ENCODE data around the gene COBL.

Gene COBL

GRCh38 chr7:51075681-51076580 is 240.7 kb downstream of the COBL start:
- no peak overlapping the region for H3K18ac ChIP-seq (ENCODE audit: low read length)
- peaks cover 0 to 4% of the 10 kb centered on the region in 2 donors for H3K9me3 ChIP-seq (replicated peaks in 1 of 2; ENCODE audit: control insufficient read depth in 2 of 2, insufficient read depth in 1 of 2, low read depth in 1 of 2, low read length in 2 of 2)
- no peak overlapping the region for H2BK12ac ChIP-seq (ENCODE audit: low read length)
- peaks cover 2% of the 10 kb centered on the region for H3K79me1 ChIP-seq (ENCODE audit: low read depth, low read length)
- no peak overlapping the region for H2BK5ac ChIP-seq (ENCODE audit: low read length)
- no peak overlapping the region for H2AFZ ChIP-seq (ENCODE audit: low read length)
- H3K4me1 ChIP-seq (ENCODE audit: control insufficient read depth in 2 of 2, insufficient read depth in 1 of 2, low read depth in 1 of 2, low read length in 2 of 2) = peaks cover 0 to 6% of the 10 kb centered on the region in 2 donors
- H3K4me2 ChIP-seq (ENCODE audit: insufficient read depth, low read length, poor library complexity, severe bottlenecking) = no peak overlapping the region
- DNase-seq (ENCODE audit: low spot score) = no peak
- no peak overlapping the region for H3K27ac ChIP-seq (replicated peaks; ENCODE audit: low read length)
- no peak overlapping the region for H2BK120ac ChIP-seq (ENCODE audit: low read depth, low read length)
- no peak overlapping the region for H3K14ac ChIP-seq (ENCODE audit: low read length)
- no peak overlapping the region for H3K9ac ChIP-seq (ENCODE audit: low read depth, low read length, poor library complexity)
- no peak overlapping the region for H2AK5ac ChIP-seq (ENCODE audit: low read depth, low read length)
- H2BK15ac ChIP-seq (ENCODE audit: low read length) = no peak overlapping the region
- H3K27me3 ChIP-seq (ENCODE audit: control insufficient read depth in 3 of 3, insufficient read depth in 3 of 3, low read depth in 1 of 3, low read length in 3 of 3) = no peaks in the 10 kb centered on the region
- no peak overlapping the region for H4K91ac ChIP-seq (ENCODE audit: low read depth, low read length, poor library complexity)
- H4K8ac ChIP-seq (ENCODE audit: low read depth, low read length) = no peak overlapping the region
- no peak overlapping the region for H3K23ac ChIP-seq (ENCODE audit: low read depth, low read length, poor library complexity)
- no CpG with 5 or more reads among the region's 11 CpGs for WGBS, 2 donors (ENCODE audit: extremely low coverage in 2 of 2, insufficient read length in 2 of 2, insufficient replicate concordance in 1 of 2)
- no peaks in the 10 kb centered on the region for H3K36me3 ChIP-seq (replicated peaks in 1 of 2; ENCODE audit: control insufficient read depth in 2 of 2, insufficient read depth in 2 of 2, low read length in 2 of 2)
- H3K4me3 ChIP-seq (ENCODE audit: low read length in 2 of 2) = no peak overlapping the region
- no peak overlapping the region for H3K4ac ChIP-seq (ENCODE audit: low read length)

DNA sequence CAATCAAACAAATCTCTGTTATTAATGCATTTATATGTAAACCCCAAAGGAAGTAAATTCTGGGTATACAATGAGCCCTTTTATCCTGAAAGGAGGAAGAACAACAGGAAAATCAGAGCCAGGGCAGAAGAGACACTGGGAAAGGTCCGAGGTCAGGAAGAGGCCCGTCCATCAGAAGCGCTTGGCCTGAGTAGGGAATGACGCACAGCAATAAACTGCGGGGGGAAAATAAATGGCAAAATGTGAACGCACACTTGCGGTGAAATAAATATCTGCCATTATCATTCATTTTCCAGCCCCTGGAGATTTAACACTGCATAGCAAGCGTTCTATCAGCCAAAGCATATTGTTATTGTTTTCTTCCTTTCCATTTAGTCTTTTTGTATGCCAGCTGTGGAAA is 243.4 kb downstream of the COBL start:
- Histone ChIP-seq H2BK15ac (ENCODE audit: low read length) (no peak overlapping the region), H3K4me3 (ENCODE audit: low read length in 2 of 2) (no peak overlapping the region), H2AK5ac (ENCODE audit: low read depth, low read length) (no peak overlapping the region), H2BK120ac (ENCODE audit: low read depth, low read length) (no peak overlapping the region), H3K27ac (replicated peaks; ENCODE audit: low read length) (no peak overlapping the region), H4K8ac (ENCODE audit: low read depth, low read length) (no peak overlapping the region), H2BK12ac (ENCODE audit: low read length) (no peak overlapping the region), H4K91ac (ENCODE audit: low read depth, low read length, poor library complexity) (no peak overlapping the region), H3K4me2 (ENCODE audit: insufficient read depth, low read length, poor library complexity, severe bottlenecking) (no peak overlapping the region), H3K9ac (ENCODE audit: low read depth, low read length, poor library complexity) (no peak overlapping the region), H3K4me1 (ENCODE audit: control insufficient read depth in 2 of 2, insufficient read depth in 1 of 2, low read depth in 1 of 2, low read length in 2 of 2) (peaks cover 0 to 2% of the 10 kb centered on the region in 2 donors), H3K14ac (ENCODE audit: low read length) (no peak overlapping the region), H3K18ac (ENCODE audit: low read length) (no peak overlapping the region), H3K9me3 (replicated peaks in 1 of 2; ENCODE audit: control insufficient read depth in 2 of 2, insufficient read depth in 1 of 2, low read depth in 1 of 2, low read length in 2 of 2) (peaks cover 0 to 2% of the 10 kb centered on the region in 2 donors), H3K79me1 (ENCODE audit: low read depth, low read length) (no peaks in the 10 kb centered on the region), H2AFZ (ENCODE audit: low read length) (no peak overlapping the region), H3K36me3 (replicated peaks in 1 of 2; ENCODE audit: control insufficient read depth in 2 of 2, insufficient read depth in 2 of 2, low read length in 2 of 2) (no peaks in the 10 kb centered on the region), H3K4ac (ENCODE audit: low read length) (no peak overlapping the region), H3K23ac (ENCODE audit: low read depth, low read length, poor library complexity) (no peak overlapping the region), H3K27me3 (ENCODE audit: control insufficient read depth in 3 of 3, insufficient read depth in 3 of 3, low read depth in 1 of 3, low read length in 3 of 3) (peaks cover 0 to 2% (median 0%) of the 10 kb centered on the region in 3 experiments), H2BK5ac (ENCODE audit: low read length) (no peak overlapping the region)
- DNase-seq (ENCODE audit: low spot score) = no peak
- no CpG with 5 or more reads among the region's 8 CpGs for WGBS, 2 donors (ENCODE audit: extremely low coverage in 2 of 2, insufficient read length in 2 of 2, insufficient replicate concordance in 1 of 2)

- no peak overlapping the region for H3K27ac ChIP-seq (replicated peaks; ENCODE audit: low read length)
- H2BK5ac ChIP-seq (ENCODE audit: low read length) = no peak overlapping the region
- H3K18ac ChIP-seq (ENCODE audit: low read length) = no peak overlapping the region
- no peak overlapping the region for H2BK12ac ChIP-seq (ENCODE audit: low read length)
- H3K14ac ChIP-seq (ENCODE audit: low read length) = no peak overlapping the region
- H3K36me3 ChIP-seq (replicated peaks in 1 of 2; ENCODE audit: control insufficient read depth in 2 of 2, insufficient read depth in 2 of 2, low read length in 2 of 2) = no peaks in the 10 kb centered on the region
- no peak for DNase-seq (ENCODE audit: low spot score)
- H3K79me1 ChIP-seq (ENCODE audit: low read depth, low read length) = no peaks in the 10 kb centered on the region
- H3K4me2 ChIP-seq (ENCODE audit: insufficient read depth, low read length, poor library complexity, severe bottlenecking) = no peak overlapping the region
- H4K91ac ChIP-seq (ENCODE audit: low read depth, low read length, poor library complexity) = no peak overlapping the region
- no peak overlapping the region for H3K9ac ChIP-seq (ENCODE audit: low read depth, low read length, poor library complexity)
- H2BK120ac ChIP-seq (ENCODE audit: low read depth, low read length) = no peak overlapping the region
- H4K8ac ChIP-seq (ENCODE audit: low read depth, low read length) = no peak overlapping the region
- H2BK15ac ChIP-seq (ENCODE audit: low read length) = no peak overlapping the region
- H3K23ac ChIP-seq (ENCODE audit: low read depth, low read length, poor library complexity) = no peak overlapping the region
- H2AK5ac ChIP-seq (ENCODE audit: low read depth, low read length) = no peak overlapping the region
- no peak overlapping the region for H2AFZ ChIP-seq (ENCODE audit: low read length)
- peaks cover 0 to 3% of the 10 kb centered on the region in 2 donors for H3K4me1 ChIP-seq (ENCODE audit: control insufficient read depth in 2 of 2, insufficient read depth in 1 of 2, low read depth in 1 of 2, low read length in 2 of 2)
- no peak overlapping the region for H3K4ac ChIP-seq (ENCODE audit: low read length)
- peaks cover 0 to 2% of the 10 kb centered on the region in 2 donors for H3K9me3 ChIP-seq (replicated peaks in 1 of 2; ENCODE audit: control insufficient read depth in 2 of 2, insufficient read depth in 1 of 2, low read depth in 1 of 2, low read length in 2 of 2)
- WGBS, 2 donors (ENCODE audit: extremely low coverage in 2 of 2, insufficient read length in 2 of 2, insufficient replicate concordance in 1 of 2) = no CpG with 5 or more reads among the region's 2 CpGs
- H3K4me3 ChIP-seq (ENCODE audit: low read length in 2 of 2) = no peak overlapping the region
- H3K27me3 ChIP-seq (ENCODE audit: control insufficient read depth in 3 of 3, insufficient read depth in 3 of 3, low read depth in 1 of 3, low read length in 3 of 3) = peaks cover 0 to 2% (median 0%) of the 10 kb centered on the region in 3 experiments
Measured at GRCh38 chr7:51072281-51072680, 244.3 kb downstream of the COBL start.

GRCh38 chr7:51071427-51071826 is 245.2 kb downstream of the COBL start:
- no peak for DNase-seq (ENCODE audit: low spot score)
- H3K36me3 ChIP-seq (replicated peaks in 1 of 2; ENCODE audit: control insufficient read depth in 2 of 2, insufficient read depth in 2 of 2, low read length in 2 of 2) = no peaks in the 10 kb centered on the region
- no peak overlapping the region for H2AK5ac ChIP-seq (ENCODE audit: low read depth, low read length)
- H3K4ac ChIP-seq (ENCODE audit: low read length) = no peak overlapping the region
- H2AFZ ChIP-seq (ENCODE audit: low read length) = no peak overlapping the region
- H3K14ac ChIP-seq (ENCODE audit: low read length) = no peak overlapping the region
- no peak overlapping the region for H2BK15ac ChIP-seq (ENCODE audit: low read length)
- no peak overlapping the region for H2BK5ac ChIP-seq (ENCODE audit: low read length)
- no peak overlapping the region for H3K4me2 ChIP-seq (ENCODE audit: insufficient read depth, low read length, poor library complexity, severe bottlenecking)
- H4K91ac ChIP-seq (ENCODE audit: low read depth, low read length, poor library complexity) = no peak overlapping the region
- no peak overlapping the region for H2BK120ac ChIP-seq (ENCODE audit: low read depth, low read length)
- H3K79me1 ChIP-seq (ENCODE audit: low read depth, low read length) = no peaks in the 10 kb centered on the region
- no peak overlapping the region for H3K27ac ChIP-seq (replicated peaks; ENCODE audit: low read length)
- no peak overlapping the region for H4K8ac ChIP-seq (ENCODE audit: low read depth, low read length)
- H3K18ac ChIP-seq (ENCODE audit: low read length) = no peak overlapping the region
- H3K9me3 ChIP-seq (replicated peaks in 1 of 2; ENCODE audit: control insufficient read depth in 2 of 2, insufficient read depth in 1 of 2, low read depth in 1 of 2, low read length in 2 of 2) = peaks cover 0 to 2% of the 10 kb centered on the region in 2 donors
- peaks cover 0 to 3% of the 10 kb centered on the region in 2 donors for H3K4me1 ChIP-seq (ENCODE audit: control insufficient read depth in 2 of 2, insufficient read depth in 1 of 2, low read depth in 1 of 2, low read length in 2 of 2)
- H3K4me3 ChIP-seq (ENCODE audit: low read length in 2 of 2) = no peak overlapping the region
- H2BK12ac ChIP-seq (ENCODE audit: low read length) = no peak overlapping the region
- H3K27me3 ChIP-seq (ENCODE audit: control insufficient read depth in 3 of 3, insufficient read depth in 3 of 3, low read depth in 1 of 3, low read length in 3 of 3) = peaks cover 0 to 2% (median 0%) of the 10 kb centered on the region in 3 experiments
- WGBS, 2 donors (ENCODE audit: extremely low coverage in 2 of 2, insufficient read length in 2 of 2, insufficient replicate concordance in 1 of 2) = no CpG with 5 or more reads among the region's 2 CpGs
- H3K9ac ChIP-seq (ENCODE audit: low read depth, low read length, poor library complexity) = no peak overlapping the region
- no peak overlapping the region for H3K23ac ChIP-seq (ENCODE audit: low read depth, low read length, poor library complexity)
